Endodermal cell (in vitro differentiated cells): Measurements from ENCODE around the gene CLDND2. TPM values are rescaled to one million over a fixed set of nuclear protein-coding genes. Genes with fewer than 3 reads are reported as not detected.

ENCODE experiments used
- DNase-seq: peaks from one replicate; pipeline ENCODE4 v3.0.0-alpha.2; 2017
- H3K27ac ChIP-seq: 2 replicates; pipeline ENCODE4 v1.5.1; 2013; ENCODE audit warnings: mild to moderate bottlenecking, low read depth, low read length, moderate library complexity
- H3K27me3 ChIP-seq: 2 replicates; pipeline ENCODE4 v1.6.1; 2013; ENCODE audit warnings: mild to moderate bottlenecking, low read length, moderate library complexity; ENCODE audit not compliant: insufficient read depth, control insufficient read depth, poor library complexity, severe bottlenecking
- H3K36me3 ChIP-seq: 2 replicates; pipeline ENCODE4 v1.7.0; 2013; ENCODE audit warnings: mild to moderate bottlenecking, low read length, moderate library complexity; ENCODE audit not compliant: control insufficient read depth, insufficient read depth
- H3K4me1 ChIP-seq: one replicate; pipeline ENCODE4 v1.7.0; 2013; ENCODE audit warnings: low read length; ENCODE audit not compliant: control insufficient read depth, insufficient read depth
- H3K4me3 ChIP-seq: 2 replicates; pipeline ENCODE4 v1.5.1; 2013; ENCODE audit warnings: mild to moderate bottlenecking, low read length, moderate library complexity
- H3K9ac ChIP-seq: 2 replicates; pipeline ENCODE4 v1.6.1; 2013; ENCODE audit warnings: mild to moderate bottlenecking, low read length, moderate library complexity; ENCODE audit not compliant: poor library complexity, severe bottlenecking; ENCODE audit errors: extremely low read depth
- H3K9me3 ChIP-seq: 2 replicates; pipeline ENCODE4 v1.6.1; 2013; ENCODE audit warnings: mild to moderate bottlenecking, low read length, moderate library complexity; ENCODE audit not compliant: control insufficient read depth
- H3K27ac Mint-ChIP-seq: 2 replicates; pipeline ENCODE4 v1.8.0; 2020; ENCODE audit warnings: mixed read lengths
- H3K27me3 Mint-ChIP-seq: 2 replicates; pipeline ENCODE4 v1.8.0; 2021; ENCODE audit warnings: mild to moderate bottlenecking, mixed read lengths; ENCODE audit not compliant: insufficient read depth
- H3K36me3 Mint-ChIP-seq: 2 replicates; pipeline ENCODE4 v1.8.0; 2020; ENCODE audit warnings: low read depth, mixed read lengths
- H3K4me1 Mint-ChIP-seq: 2 replicates; pipeline ENCODE4 v1.8.0; 2020; ENCODE audit warnings: mixed read lengths
- H3K4me3 Mint-ChIP-seq: 2 replicates; pipeline ENCODE4 v1.8.0; 2020; ENCODE audit warnings: mild to moderate bottlenecking, moderate library complexity, mixed read lengths
- H3K9me3 Mint-ChIP-seq: 2 replicates; pipeline ENCODE4 v1.8.0; 2020; ENCODE audit warnings: mild to moderate bottlenecking, mixed read lengths
- WGBS, 2 experiments: methylation state at CpG; one replicate each; pipeline versions ENCODE4 v1.1.5 to v1.1.7; 2013; ENCODE audit warnings: missing lambda C conversion rate in 2 of 2, mixed read lengths in 1 of 2; ENCODE audit not compliant: insufficient coverage in 1 of 2, insufficient read length in 1 of 2; 5-methylcytosine and 5-hydroxymethylcytosine counted together
- total RNA-seq, 2 donors: library from RNA; stranded (reverse); fragmentation: NEBNext Ultra II Directional in 1 of 2; extraction: Animal tissue kit (Norgen Biotek cat#: 25700) in 1 of 2; gene quantifications; 2 replicates in 1 of 2; 3 replicates in 1 of 2; pipeline ENCODE4 v1.2.1, GENCODE V29; 2021
- TF ChIP-seq, protein P1 (sequence below): fragments of 200-600 bp; sonication (generic); conservative IDR thresholded peaks from 2 replicates; pipeline ENCODE4 v1.5.0; 2021; ENCODE audit warnings: antibody characterized with exemption, mild to moderate bottlenecking

Gene CLDND2
- total RNA-seq, 2 donors from 2014 or later, result 1.3 to 2.5 TPM

DNA sequence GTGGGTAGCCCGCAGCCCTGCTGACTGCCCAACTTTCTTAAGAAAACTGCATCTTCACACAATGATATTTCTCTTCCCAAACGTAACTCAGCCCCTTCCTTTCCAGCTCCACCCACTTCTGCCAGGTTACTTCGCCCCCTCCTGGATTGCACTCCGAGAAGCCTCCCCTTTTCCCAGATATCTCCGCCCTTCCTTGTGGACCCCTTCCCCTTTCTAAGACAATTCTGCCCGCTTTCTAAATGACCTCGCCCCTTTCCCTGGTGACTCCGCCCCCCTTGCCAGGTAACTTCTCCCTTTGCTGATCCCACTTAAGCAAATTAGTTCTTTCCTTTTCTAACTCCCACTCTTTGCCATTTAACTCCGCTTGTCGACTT lies 29.5 kb downstream of the CLDND2 start:
- H3K27ac ChIP-seq, result peak overlapping the region; percentile 44
- H3K36me3 ChIP-seq, result no peaks in the 10 kb centered on the region
- peak overlapping the region; percentile 79 for H3K4me3 Mint-ChIP-seq
- TF ChIP-seq, protein P1, sequence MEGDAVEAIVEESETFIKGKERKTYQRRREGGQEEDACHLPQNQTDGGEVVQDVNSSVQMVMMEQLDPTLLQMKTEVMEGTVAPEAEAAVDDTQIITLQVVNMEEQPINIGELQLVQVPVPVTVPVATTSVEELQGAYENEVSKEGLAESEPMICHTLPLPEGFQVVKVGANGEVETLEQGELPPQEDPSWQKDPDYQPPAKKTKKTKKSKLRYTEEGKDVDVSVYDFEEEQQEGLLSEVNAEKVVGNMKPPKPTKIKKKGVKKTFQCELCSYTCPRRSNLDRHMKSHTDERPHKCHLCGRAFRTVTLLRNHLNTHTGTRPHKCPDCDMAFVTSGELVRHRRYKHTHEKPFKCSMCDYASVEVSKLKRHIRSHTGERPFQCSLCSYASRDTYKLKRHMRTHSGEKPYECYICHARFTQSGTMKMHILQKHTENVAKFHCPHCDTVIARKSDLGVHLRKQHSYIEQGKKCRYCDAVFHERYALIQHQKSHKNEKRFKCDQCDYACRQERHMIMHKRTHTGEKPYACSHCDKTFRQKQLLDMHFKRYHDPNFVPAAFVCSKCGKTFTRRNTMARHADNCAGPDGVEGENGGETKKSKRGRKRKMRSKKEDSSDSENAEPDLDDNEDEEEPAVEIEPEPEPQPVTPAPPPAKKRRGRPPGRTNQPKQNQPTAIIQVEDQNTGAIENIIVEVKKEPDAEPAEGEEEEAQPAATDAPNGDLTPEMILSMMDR, result no peak
- H3K27me3 ChIP-seq, result no peaks in the 10 kb centered on the region
- 0% methylated on average over 9 to 10 of the region's 10 CpGs for WGBS, 2 experiments
- peaks cover 7% of the 10 kb centered on the region for H3K27me3 Mint-ChIP-seq
- no peak for DNase-seq
- peaks cover 14% of the 10 kb centered on the region for H3K36me3 Mint-ChIP-seq
- H3K4me1 Mint-ChIP-seq, result peaks cover 25% of the 10 kb centered on the region
- H3K9me3 Mint-ChIP-seq, result no peaks in the 10 kb centered on the region
- peak overlapping the region; percentile 84 for H3K4me3 ChIP-seq
- H3K9ac ChIP-seq, result peak overlapping the region; percentile 33
- H3K27ac Mint-ChIP-seq, result peak overlapping the region; percentile 98
- H3K4me1 ChIP-seq, result peaks cover 9% of the 10 kb centered on the region
- no peaks in the 10 kb centered on the region for H3K9me3 ChIP-seq

DNA sequence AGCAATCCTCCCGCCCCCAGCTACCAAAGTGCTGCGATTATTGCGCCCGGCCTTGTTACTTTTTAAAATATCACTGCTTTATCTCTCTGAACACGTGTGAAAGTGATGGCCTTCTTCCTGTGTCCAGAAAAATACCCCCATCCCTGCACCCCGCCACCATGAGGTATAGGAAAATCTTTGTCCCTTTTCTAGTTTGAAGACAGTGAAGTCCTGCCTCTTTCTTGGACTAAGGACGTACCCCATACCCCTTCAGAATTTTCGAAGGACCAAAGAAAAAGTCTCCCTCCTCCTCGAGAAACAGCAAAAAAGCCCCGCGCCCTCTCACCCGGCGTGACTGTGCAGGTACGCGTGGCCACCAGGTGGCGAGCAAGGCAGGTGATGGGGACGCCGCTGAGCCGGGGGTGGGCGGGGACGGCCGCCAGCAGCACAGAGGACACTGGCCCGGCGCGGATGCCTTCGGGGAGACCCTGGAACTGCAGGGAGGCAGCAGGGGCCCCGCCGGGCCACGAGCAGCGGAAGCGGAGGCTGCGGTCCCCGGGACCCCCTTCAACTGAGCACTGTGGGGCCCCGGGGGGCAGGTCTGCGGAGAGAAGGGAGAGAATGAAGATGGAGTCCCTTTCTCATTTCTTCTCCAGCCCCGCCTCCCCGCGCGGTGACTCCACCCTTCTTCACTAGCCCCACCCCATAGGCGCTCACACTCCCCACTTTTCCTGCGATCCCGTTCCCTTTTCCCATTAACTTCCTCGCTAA lies 30.1 kb downstream of the CLDND2 start:
- H3K27ac ChIP-seq, result peak overlapping the region; percentile 44
- H3K4me3 Mint-ChIP-seq, result peak overlapping the region; percentile 79
- peak; percentile 97 for DNase-seq
- peaks cover 25% of the 10 kb centered on the region for H3K4me1 Mint-ChIP-seq
- H3K9ac ChIP-seq, result peak overlapping the region; percentile 33
- no peaks in the 10 kb centered on the region for H3K9me3 Mint-ChIP-seq
- 4 to 12% methylated on average over 19 to 42 of the region's 43 CpGs for WGBS, 2 experiments
- peaks cover 9% of the 10 kb centered on the region for H3K4me1 ChIP-seq
- H3K36me3 ChIP-seq, result no peaks in the 10 kb centered on the region
- no peaks in the 10 kb centered on the region for H3K27me3 ChIP-seq
- H3K36me3 Mint-ChIP-seq, result peaks cover 19% of the 10 kb centered on the region
- peak overlapping the region; percentile 84 for H3K4me3 ChIP-seq
- TF ChIP-seq, protein P1, result peak; percentile 94
- H3K27ac Mint-ChIP-seq, result peak overlapping the region; percentile 98
- H3K27me3 Mint-ChIP-seq, result peaks cover 7% of the 10 kb centered on the region
- no peaks in the 10 kb centered on the region for H3K9me3 ChIP-seq

DNA sequence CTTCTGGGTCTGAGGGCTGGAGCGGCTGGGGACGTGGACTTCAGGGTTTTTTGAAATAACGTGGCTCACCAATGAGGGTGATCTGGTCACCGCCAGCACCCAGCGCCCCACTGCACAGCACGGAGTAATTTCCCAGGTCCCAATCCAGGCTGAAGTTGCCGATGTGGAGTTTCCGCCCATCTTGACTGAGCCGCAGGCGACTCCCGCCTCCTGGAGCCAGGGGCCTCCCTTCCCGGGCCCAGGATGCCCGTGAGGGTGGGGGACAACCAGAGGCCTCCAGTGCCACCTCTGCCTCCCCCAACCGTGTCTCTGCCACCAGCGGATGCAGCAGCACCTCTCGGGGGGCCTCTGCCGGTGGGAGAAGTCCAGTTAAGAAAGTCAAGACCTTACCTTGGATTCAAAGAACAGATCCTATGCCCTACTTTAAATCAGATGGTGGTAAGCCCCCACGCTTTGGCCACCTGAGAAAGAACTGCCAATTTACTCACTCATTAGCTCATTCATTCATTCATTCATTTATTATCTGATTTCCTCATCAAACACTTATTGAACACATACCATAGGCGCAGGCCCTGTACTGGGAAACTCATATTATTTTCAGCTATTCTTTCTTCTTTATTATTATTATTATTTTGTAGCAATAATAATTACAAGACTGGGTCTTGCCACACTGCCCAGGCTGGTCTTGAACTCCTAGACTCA lies 30.8 kb downstream of the CLDND2 start:
- H3K27me3 Mint-ChIP-seq, result peaks cover 7% of the 10 kb centered on the region
- WGBS, 2 experiments, result 87 to 90% methylated on average over 15 to 19 of the region's 19 CpGs
- Histone ChIP-seq H3K9me3 (no peaks in the 10 kb centered on the region), H3K4me3 (peak overlapping the region; percentile 84), H3K27ac (no peak overlapping the region), H3K27me3 (no peaks in the 10 kb centered on the region), H3K9ac (no peak overlapping the region), H3K4me1 (peaks cover 9% of the 10 kb centered on the region), H3K36me3 (no peaks in the 10 kb centered on the region)
- peak overlapping the region; percentile 48 for H3K27ac Mint-ChIP-seq
- DNase-seq, result peak; percentile 48
- no peaks in the 10 kb centered on the region for H3K9me3 Mint-ChIP-seq
- TF ChIP-seq, protein P1, result no peak
- H3K36me3 Mint-ChIP-seq, result peaks cover 22% of the 10 kb centered on the region
- peak overlapping the region; percentile 79 for H3K4me3 Mint-ChIP-seq
- peaks cover 23% of the 10 kb centered on the region for H3K4me1 Mint-ChIP-seq
